Colonic mucosa (tissue), 4 donors: ENCODE data around the gene IL19. TPM values are rescaled to one million over a fixed set of nuclear protein-coding genes. Genes with fewer than 3 reads are reported as not detected.
"Not testable (repeated sequence)": the region's sequence is repeated elsewhere in the genome, so short reads cannot be mapped to it uniquely, and the experiment has no call there.

Source experiments
- DNase-seq: peaks from one replicate; pipeline ENCODE4 v3.0.0-alpha.2; 2020
- H3K27ac ChIP-seq: fragments of 200-600 bp; one replicate; pipeline ENCODE4 v1.8.0; 2021
- H3K27me3 ChIP-seq: fragments of 200-600 bp; one replicate; pipeline ENCODE4 v1.8.0; 2021
- H3K36me3 ChIP-seq: fragments of 200-600 bp; one replicate; pipeline ENCODE4 v1.8.0; 2021
- H3K4me1 ChIP-seq: fragments of 200-600 bp; one replicate; pipeline ENCODE4 v1.8.0; 2021; ENCODE audit warnings: mild to moderate bottlenecking
- H3K4me3 ChIP-seq: fragments of 200-600 bp; one replicate; pipeline ENCODE4 v1.8.0; 2021
- H3K9ac ChIP-seq, 2 donors: one replicate each; pipeline ENCODE4 v1.7.0; 2013; ENCODE audit warnings: control low read depth in 2 of 2, low read depth in 2 of 2, low read length in 2 of 2
- H3K9me3 ChIP-seq: fragments of 200-600 bp; one replicate; pipeline ENCODE4 v1.8.0; 2021
- CTCF ChIP-seq: fragments of 200-600 bp; IDR thresholded peaks from one replicate; pipeline ENCODE4 v1.8.0; 2022; ENCODE audit warnings: antibody characterized with exemption, mild to moderate bottlenecking
- intact Hi-C: fragments of 100-400 bp; cut with DNase I; formaldehyde crosslinking; loops from one replicate; pipeline ENCODE4 v1.14.1; 2022
- total RNA-seq, 2 donors: library from RNA; stranded (reverse); fragmentation: NEBNext Ultra II Directional in 1 of 2; extraction: Animal tissue kit (Norgen Biotek cat#: 25700) in 1 of 2; gene quantifications; one replicate each; pipeline ENCODE4 v1.2.1, GENCODE V29; 2021
- donor health status: healthy.
- donor health status: DM: no; HTN: no; CAD: no.
- donor health status: DM: no; HTN: no; CAD: no.

IL19 gene
- total RNA-seq, 2 donors from 2014 or later = 0.40 TPM; not detected in 1

GRCh38 chr1:206753141-206753540 is 17.4 kb upstream of the IL19 start:
- Histone ChIP-seq H3K36me3 (no peaks in the 10 kb centered on the region), H3K27me3 (no peaks in the 10 kb centered on the region), H3K4me1 (no peaks in the 10 kb centered on the region), H3K9me3 (no peaks in the 10 kb centered on the region), H3K27ac (no peak overlapping the region), H3K4me3 (no peak overlapping the region), H3K9ac (no peak overlapping the region)
- intact Hi-C loops = no loop called here
- DNase-seq = no peak
- TF ChIP-seq CTCF = no peak

GRCh38 chr1:206754011-206754410 is 16.6 kb upstream of the IL19 start:
- intact Hi-C loops = no loop called here
- TF ChIP-seq CTCF = no peak
- H3K27me3 ChIP-seq = no peaks in the 10 kb centered on the region

GRCh38 chr1:206757524-206758266 is 12.9 kb upstream of the IL19 start:
- DNase-seq = no peak

More at GRCh38 chr1:206754011-206754410, 16.6 kb upstream of the IL19 start:
- Histone ChIP-seq H3K27ac (no peak overlapping the region), H3K4me3 (no peak overlapping the region), H3K9me3 (no peaks in the 10 kb centered on the region), H3K4me1 (no peaks in the 10 kb centered on the region), H3K9ac (no peak overlapping the region), H3K36me3 (no peaks in the 10 kb centered on the region)
- no peak for DNase-seq

GRCh38 chr1:206760590-206760989 is 10.0 kb upstream of the IL19 start:
- intact Hi-C loops = no loop called here
- no peaks in the 10 kb centered on the region for H3K4me1 ChIP-seq
- no peaks in the 10 kb centered on the region for H3K9me3 ChIP-seq
- H3K9ac ChIP-seq = no peak overlapping the region
- no peak for TF ChIP-seq CTCF
- no peak for DNase-seq
- H3K36me3 ChIP-seq = no peaks in the 10 kb centered on the region
- H3K27ac ChIP-seq = no peak overlapping the region
- H3K27me3 ChIP-seq = no peaks in the 10 kb centered on the region
- no peak overlapping the region for H3K4me3 ChIP-seq

More at GRCh38 chr1:206757524-206758266, 12.9 kb upstream of the IL19 start:
- Histone ChIP-seq H3K4me1 (no peaks in the 10 kb centered on the region), H3K27ac (no peak overlapping the region), H3K27me3 (no peaks in the 10 kb centered on the region), H3K9ac (no peak overlapping the region), H3K36me3 (no peaks in the 10 kb centered on the region), H3K9me3 (no peaks in the 10 kb centered on the region), H3K4me3 (no peak overlapping the region)
- TF ChIP-seq CTCF = no peak
- intact Hi-C loops = no loop called here

- intact Hi-C loops = no loop called here
- Histone ChIP-seq H3K9ac (no peak overlapping the region), H3K27ac (no peak overlapping the region), H3K9me3 (no peaks in the 10 kb centered on the region), H3K36me3 (no peaks in the 10 kb centered on the region), H3K4me3 (no peak overlapping the region), H3K27me3 (no peaks in the 10 kb centered on the region), H3K4me1 (no peaks in the 10 kb centered on the region)
- no peak for TF ChIP-seq CTCF
- no peak for DNase-seq
Measured at GRCh38 chr1:206761159-206761768, 9.3 kb upstream of the IL19 start.

GRCh38 chr1:206762741-206763364 is 7.7 kb upstream of the IL19 start:
- H3K36me3 ChIP-seq, H3K4me1 ChIP-seq, H3K4me3 ChIP-seq, H3K9ac ChIP-seq, H3K9me3 ChIP-seq, H3K27ac ChIP-seq, intact Hi-C loops, DNase-seq, H3K27me3 ChIP-seq: not testable (repeated sequence)

GRCh38 chr1:206765771-206766170 is 4.8 kb upstream of the IL19 start:
- H3K4me3 ChIP-seq, intact Hi-C loops, DNase-seq, H3K27me3 ChIP-seq, H3K27ac ChIP-seq, H3K9me3 ChIP-seq, H3K9ac ChIP-seq, H3K4me1 ChIP-seq, H3K36me3 ChIP-seq: not testable (repeated sequence)
